ENCODE results near the gene G0S2.
"Not testable (repeated sequence)": the region's sequence is repeated elsewhere in the genome, so short reads cannot be mapped to it uniquely, and the experiment has no call there.

The G0S2 gene

DNA sequence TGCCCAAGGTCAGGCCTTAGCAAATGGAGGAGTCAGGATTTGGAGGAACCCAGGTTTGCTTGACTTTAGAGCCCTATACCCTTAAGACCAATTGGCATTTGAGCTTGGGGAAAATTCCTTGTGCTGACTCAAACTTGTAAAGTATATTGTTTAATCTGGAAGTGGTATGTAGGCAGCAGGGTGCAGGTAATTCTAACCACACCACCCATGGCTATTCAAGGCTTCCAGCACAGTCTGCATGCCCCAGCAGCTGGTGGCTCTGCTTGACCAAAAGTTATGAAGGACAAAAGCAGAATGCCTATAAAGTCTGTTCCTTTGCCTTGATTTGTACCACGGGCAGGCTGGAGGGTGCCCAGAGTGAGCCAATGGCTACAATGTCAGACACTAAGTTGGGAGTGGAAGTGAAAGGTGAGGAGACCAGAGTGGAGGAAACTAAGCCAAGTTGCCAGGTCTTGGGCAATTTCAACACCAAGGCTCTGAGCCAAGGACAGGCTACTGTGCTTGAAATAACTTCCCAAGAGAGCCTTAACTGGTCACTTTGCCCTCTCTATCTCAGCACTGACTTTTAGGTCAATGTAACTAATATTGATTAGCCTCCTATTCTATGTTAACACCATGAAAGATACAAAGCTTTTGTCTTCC lies 4.7 kb upstream of the G0S2 start:
- DNase-seq = no peak
- intact Hi-C loops (cut with DNase I) = no loop called here

GRCh38 chr1:209672705-209673630 lies 2.2 kb upstream of the G0S2 start:
- intact Hi-C loops (cut with DNase I) = no loop called here
- no peak for DNase-seq

DNA sequence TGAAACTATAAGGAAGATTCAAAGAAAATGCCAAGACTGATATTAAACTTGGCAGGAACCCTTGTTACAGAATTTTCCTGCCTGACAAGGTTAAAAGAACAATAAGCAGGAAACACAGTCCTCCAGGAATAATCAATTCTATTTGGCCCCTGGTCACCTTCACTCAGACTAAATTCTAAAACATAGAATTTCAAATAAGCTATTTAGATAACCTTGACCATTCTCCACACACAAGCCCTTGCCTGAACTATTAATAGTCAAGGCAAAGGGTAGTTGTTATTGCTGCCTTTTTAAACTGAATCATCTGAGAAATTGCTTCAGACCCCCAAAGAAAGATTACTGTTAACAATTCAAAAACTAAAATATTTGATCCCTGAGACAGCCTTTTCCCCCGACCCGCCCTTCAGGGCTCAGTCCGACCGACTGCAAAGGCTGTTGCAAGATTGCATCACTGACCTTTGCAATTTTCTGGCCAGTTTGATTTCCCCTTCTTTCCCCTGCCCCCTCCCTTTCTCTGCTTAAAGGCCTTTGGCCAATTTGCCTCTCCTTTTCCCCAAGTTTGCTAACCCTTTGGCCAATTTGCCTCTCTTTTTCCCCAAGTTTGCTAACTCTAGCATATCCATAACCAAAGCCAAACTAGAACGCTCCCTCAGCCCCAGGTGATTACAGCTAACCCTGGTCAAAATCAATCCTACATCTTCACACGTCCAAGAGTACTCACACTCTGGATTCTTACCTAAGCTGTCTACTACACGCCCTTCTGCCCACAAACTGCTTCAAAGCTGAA lies 1.4 kb upstream of the G0S2 start:
- DNase-seq = peak in 1 of 42 donors; percentile 10
- intact Hi-C loops (cut with DNase I) = no loop called here

- DNase-seq = peak in 36 of 42 donors; percentile 8 to 66 (median 30)
- intact Hi-C loops (cut with DNase I) = no loop called here
Observed at GRCh38 chr1:209675565-209676154, 448 bp downstream of the G0S2 start.

GRCh38 chr1:209678981-209679539 lies 3.8 kb downstream of the G0S2 start:
- no peak for DNase-seq
- intact Hi-C loops (cut with DNase I) = no loop called here

DNA sequence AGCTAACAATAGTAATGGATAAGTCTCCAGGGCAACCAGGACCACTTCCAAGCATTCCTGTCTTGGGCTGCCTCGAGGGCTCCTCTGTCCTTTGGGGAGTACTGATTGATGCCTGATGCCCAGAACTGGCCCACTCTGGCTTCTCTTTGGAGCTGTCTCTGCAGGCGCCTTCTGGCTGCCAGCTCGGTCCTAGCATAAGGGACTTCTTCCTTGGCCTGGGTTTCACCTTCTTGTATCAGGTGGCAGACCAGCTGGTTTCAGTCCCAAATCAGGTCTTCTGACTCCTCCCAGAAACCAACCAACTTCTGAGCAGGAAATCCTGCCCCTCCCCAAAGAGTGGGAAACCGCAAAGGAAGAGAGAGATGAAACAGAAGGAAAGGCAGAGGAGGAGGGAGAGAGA lies 10.6 kb downstream of the G0S2 start:
- no peak for DNase-seq
- intact Hi-C loops (cut with DNase I) = no loop called here

GRCh38 chr1:209686322-209686721 lies 11.1 kb downstream of the G0S2 start:
- intact Hi-C loops (cut with DNase I) = no loop called here
- DNase-seq = no peak

DNA sequence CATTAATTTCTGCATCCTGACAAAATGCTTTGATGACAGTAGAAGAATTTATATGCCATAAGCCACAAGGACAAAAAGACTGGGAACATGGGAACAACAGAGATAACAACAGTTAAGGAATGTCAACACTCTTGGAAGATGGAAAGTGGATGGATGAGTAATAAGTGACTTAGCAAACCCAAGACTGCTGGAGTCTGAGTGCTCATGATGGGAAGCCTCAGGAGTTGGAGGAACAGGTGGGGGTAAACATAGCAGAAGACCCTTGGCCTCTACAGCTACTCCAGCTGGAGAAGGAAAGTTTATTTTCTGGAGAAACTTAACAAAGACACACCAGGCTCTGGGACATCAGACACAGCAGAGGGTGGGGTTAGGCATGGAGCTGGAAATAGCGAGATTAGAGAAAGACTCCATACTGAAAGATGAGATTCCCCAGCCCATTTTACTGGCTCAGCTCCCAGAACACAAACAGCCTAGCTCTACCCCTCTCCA lies 13.6 kb downstream of the G0S2 start:
- intact Hi-C loops (cut with DNase I) = no loop called here
- DNase-seq = no peak

GRCh38 chr1:209689477-209689876 lies 14.3 kb downstream of the G0S2 start:
- intact Hi-C loops (cut with DNase I) = no loop called here
- no peak for DNase-seq

GRCh38 chr1:209691237-209691636 lies 16.0 kb downstream of the G0S2 start:
- intact Hi-C loops (cut with DNase I) = loop anchor here (5.0 kb wide), 3 partner anchors 49 to 99 kb away; no protein-coding TSS in a partner anchor
- no peak for DNase-seq

DNA sequence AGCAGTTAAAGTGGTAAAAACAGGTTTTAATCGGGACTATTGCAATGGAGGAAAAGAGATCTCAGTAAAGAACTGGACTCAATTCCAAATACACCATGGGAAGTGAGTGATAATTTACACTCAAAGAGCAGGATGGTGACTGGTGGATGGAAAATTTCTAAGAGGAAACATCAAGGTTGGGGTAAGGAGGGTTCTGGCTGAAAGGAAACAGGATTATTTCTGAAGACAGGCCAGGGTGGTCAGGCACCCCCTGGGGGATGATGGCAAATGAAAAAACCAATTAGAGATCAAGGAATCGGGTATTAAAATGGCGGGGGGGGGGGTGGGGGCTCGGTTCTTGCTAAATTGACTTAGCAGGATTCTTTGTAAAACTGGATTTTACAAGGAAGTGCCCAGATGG lies 17.1 kb downstream of the G0S2 start:
- no peak for DNase-seq

DNA sequence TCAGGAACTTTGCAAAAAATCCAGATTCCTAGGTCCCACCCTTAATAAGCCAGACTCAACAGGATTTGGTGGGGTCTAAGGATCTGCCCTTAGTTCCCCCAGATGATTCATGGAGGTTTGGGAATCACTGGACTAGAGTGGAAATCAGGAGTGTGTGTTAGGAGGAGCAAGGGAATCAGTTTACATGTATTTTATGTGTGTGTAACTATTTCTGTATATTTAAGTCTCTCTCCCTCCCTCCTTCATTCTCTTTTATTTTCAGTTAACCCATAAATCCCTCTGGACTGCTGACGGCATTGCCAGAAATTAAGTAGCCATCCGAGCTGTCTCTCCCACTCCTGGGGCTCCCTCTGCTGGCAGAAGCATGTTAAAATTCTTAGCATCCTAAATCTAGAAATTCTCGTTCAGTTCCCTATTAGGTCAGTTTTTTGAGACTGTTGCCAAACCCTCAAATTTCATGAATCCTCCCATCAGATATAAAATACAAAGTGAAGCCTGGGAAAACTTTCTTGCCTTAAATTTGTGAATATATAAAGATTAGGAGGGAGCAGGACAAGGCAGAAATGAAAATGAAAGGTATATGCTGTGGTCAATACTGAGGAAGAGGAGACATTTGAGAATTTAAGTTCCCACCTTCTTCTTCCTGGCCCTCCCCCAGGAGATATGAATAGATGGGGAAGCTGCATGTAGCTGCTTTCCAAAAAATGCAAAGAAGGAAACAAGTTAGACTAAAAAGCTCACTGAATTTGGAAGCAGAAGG lies 17.7 kb downstream of the G0S2 start:
- intact Hi-C loops (cut with DNase I) = loop anchor here (5.0 kb wide), 3 partner anchors 51 to 101 kb away; no protein-coding TSS in a partner anchor
- DNase-seq = peak; percentile 47 to 94 (median 81)

More for the DNA sequence above, 17.1 kb downstream of the G0S2 start:
- intact Hi-C loops (cut with DNase I) = loop anchor here (5.0 kb wide), 3 partner anchors 50 to 100 kb away; no protein-coding TSS in a partner anchor

DNA sequence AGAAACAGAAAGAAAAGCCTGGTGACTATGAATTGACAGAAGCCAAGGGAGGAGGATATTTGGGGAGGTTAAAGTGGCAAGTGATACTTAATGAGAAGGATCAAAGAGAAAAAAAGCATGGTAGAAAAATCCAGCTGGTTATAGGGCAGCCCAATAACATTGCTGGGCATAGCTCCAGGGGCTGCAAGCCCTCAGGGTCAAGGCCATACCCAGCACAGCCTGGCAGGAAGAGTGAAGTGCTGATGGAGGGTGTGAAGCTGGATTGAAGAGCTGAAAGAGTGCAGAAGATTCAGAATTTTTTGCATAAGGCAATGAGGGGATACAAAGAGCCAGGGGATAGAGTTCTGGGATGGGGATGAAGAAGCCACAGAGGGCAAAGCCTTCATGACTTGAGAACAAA lies 21.5 kb downstream of the G0S2 start:
- intact Hi-C loops (cut with DNase I) = no loop called here
- no peak for DNase-seq

- intact Hi-C loops (cut with DNase I) = no loop called here
- DNase-seq = peak in 1 of 42 donors; percentile 9
Observed at GRCh38 chr1:209697126-209697525, 21.9 kb downstream of the G0S2 start.

- DNase-seq = peak in 1 of 42 donors; percentile 12
- intact Hi-C loops (cut with DNase I) = not testable (repeated sequence)
Observed at GRCh38 chr1:209700686-209701085, 25.5 kb downstream of the G0S2 start.

DNA sequence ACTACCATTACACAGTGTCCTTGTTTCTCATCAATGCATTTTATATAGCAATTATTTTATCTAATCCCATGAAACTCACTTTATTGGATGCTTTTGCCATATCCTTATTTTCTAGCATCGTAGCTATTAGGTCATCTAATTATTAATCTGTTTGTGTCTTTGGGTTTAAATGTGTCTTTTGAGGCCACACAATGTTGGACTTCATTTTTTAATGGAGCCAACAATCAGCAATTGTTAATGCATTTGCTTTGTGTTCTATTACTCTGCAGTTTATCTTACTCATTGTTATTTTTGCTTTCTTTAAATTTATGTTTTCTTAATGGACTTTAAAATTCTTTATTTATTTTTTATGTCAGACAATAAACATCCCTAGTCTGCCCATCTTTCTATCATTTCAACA lies 27.6 kb downstream of the G0S2 start:
- intact Hi-C loops (cut with DNase I) = no loop called here
- peak in 1 of 42 donors; percentile 22 for DNase-seq

- intact Hi-C loops (cut with DNase I) = no loop called here
- peak in 19 of 42 donors; percentile 4 to 72 (median 29) for DNase-seq
Observed at GRCh38 chr1:209703834-209704504, 28.8 kb downstream of the G0S2 start.
